Cardiac fibroblast (primary cell): ENCODE measurements around the gene MRPL52.

Experiments used
- DNase-seq, 2 donors: peaks; one replicate each; pipeline versions ENCODE4 v3.0.0 to v3.0.0-alpha.2; 2010; ENCODE audit warnings: low read depth in 2 of 2
- H3K4me3 ChIP-seq, 2 donors: replicated peaks in 1 of 2; 1 replicate in 1 of 2; 2 replicates in 1 of 2; pipeline ENCODE4 v1.5.1; 2011; ENCODE audit warnings: low read depth in 2 of 2, low read length in 2 of 2, mild to moderate bottlenecking in 2 of 2, moderate library complexity in 1 of 2
- TF ChIP-seq, protein P1 (sequence below): IDR thresholded peaks from one replicate; pipeline ENCODE4 v1.5.1; 2011; ENCODE audit warnings: low read depth, mild to moderate bottlenecking, low read length, inconsistent platforms

MRPL52 gene

DNA sequence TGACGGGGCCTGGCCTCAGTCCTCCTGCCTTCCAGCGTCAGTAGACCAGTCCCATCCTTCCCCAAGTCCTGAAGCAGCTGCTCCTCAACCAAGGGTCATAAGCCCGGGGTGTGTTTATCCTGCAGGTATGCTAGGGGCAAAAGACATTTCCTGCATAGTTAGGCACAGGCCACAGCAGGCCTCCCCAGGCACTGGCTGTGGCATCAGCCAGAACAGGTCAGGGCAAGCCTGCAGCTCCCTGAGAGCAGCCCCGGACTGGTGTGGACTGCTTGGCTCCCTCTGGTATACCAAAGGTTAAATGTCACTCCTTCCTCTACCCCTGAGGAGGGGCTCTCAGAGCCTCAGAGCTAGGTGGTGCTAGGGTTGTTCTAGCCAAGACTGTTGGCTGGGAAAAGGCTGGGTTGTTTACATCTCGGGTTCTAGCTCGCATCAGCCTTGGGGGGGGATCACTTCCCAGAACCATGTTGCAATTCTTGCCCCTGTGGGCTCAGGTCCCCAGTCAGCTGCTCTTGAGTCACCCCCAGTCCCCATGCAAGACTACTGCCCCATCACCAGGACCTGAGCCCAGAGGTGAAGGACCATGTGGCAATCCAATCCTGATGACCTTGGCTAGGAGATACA, 9.6 kb downstream of the MRPL52 start:
- DNase-seq = peak; percentile 65 to 71
- peak overlapping the region; percentile 91 to 94 for H3K4me3 ChIP-seq
- TF ChIP-seq, protein P1, sequence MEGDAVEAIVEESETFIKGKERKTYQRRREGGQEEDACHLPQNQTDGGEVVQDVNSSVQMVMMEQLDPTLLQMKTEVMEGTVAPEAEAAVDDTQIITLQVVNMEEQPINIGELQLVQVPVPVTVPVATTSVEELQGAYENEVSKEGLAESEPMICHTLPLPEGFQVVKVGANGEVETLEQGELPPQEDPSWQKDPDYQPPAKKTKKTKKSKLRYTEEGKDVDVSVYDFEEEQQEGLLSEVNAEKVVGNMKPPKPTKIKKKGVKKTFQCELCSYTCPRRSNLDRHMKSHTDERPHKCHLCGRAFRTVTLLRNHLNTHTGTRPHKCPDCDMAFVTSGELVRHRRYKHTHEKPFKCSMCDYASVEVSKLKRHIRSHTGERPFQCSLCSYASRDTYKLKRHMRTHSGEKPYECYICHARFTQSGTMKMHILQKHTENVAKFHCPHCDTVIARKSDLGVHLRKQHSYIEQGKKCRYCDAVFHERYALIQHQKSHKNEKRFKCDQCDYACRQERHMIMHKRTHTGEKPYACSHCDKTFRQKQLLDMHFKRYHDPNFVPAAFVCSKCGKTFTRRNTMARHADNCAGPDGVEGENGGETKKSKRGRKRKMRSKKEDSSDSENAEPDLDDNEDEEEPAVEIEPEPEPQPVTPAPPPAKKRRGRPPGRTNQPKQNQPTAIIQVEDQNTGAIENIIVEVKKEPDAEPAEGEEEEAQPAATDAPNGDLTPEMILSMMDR = no peak

DNA sequence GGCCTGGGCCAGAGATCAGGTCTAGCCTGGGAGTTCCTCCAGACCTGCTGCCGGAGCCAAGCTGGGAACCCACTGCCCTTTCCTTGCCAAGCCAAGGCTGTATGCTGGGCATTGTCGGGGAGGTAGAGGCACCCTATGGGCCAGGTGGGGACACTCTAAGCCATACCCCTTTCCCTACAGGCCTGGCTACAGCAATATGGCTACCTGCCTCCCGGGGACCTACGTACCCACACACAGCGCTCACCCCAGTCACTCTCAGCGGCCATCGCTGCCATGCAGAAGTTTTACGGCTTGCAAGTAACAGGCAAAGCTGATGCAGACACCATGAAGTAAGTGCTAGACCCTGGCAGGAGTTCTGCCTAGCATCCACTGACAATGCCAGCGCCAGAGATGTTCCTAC, 11.6 kb downstream of the MRPL52 start:
- no peak for DNase-seq

DNA sequence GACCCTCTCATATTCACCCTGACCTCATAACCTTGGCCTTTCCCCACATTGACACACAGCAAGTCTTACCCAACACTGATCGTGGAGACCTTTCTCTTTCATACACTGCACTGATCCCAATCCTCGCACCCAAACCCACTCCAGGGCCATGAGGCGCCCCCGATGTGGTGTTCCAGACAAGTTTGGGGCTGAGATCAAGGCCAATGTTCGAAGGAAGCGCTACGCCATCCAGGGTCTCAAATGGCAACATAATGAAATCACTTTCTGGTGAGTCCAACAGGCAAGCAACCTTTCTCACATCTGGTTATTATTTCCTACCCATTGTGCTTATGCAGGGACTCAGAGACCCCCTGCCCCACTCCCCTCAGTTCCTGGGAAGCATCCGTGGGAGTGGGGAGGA, 12.1 kb downstream of the MRPL52 start:
- TF ChIP-seq, protein P1 = no peak
- no peak for DNase-seq
- no peak overlapping the region for H3K4me3 ChIP-seq

More for the DNA sequence above, 11.6 kb downstream of the MRPL52 start:
- no peak overlapping the region for H3K4me3 ChIP-seq
- TF ChIP-seq, protein P1 = no peak

DNA sequence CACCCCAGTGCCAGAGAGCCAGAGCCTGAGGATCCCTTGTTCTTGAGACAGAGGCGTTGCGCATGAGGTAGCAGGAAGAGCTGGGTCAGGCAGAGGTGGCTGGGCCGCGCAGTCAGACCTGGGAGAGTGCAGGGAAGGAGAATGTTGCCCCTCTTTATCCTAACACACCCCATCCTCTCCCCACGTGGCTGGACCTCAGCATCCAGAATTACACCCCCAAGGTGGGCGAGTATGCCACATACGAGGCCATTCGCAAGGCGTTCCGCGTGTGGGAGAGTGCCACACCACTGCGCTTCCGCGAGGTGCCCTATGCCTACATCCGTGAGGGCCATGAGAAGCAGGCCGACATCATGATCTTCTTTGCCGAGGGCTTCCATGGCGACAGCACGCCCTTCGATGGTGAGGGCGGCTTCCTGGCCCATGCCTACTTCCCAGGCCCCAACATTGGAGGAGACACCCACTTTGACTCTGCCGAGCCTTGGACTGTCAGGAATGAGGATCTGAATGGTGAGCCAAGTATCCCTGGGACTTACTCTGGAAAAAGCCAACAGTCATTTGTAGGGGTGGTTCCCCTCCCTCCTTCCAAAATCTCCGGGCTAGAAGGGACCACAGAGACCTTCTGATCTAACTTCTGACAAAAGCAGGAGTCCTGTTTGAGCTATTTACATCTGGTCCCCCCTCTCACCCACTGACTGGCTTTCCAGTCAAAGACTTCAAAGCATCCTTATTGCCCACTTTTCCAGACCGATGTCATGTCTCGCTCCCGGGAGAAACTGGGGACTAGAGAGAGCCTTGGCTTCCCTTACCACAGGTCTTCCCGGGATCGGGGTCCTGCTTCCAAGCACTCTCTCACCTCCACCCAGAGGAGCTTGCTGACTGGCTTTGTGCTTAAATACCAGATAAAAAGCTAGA, 12.8 kb downstream of the MRPL52 start:
- no peak overlapping the region for H3K4me3 ChIP-seq
- TF ChIP-seq, protein P1 = no peak
- DNase-seq = no peak

DNA sequence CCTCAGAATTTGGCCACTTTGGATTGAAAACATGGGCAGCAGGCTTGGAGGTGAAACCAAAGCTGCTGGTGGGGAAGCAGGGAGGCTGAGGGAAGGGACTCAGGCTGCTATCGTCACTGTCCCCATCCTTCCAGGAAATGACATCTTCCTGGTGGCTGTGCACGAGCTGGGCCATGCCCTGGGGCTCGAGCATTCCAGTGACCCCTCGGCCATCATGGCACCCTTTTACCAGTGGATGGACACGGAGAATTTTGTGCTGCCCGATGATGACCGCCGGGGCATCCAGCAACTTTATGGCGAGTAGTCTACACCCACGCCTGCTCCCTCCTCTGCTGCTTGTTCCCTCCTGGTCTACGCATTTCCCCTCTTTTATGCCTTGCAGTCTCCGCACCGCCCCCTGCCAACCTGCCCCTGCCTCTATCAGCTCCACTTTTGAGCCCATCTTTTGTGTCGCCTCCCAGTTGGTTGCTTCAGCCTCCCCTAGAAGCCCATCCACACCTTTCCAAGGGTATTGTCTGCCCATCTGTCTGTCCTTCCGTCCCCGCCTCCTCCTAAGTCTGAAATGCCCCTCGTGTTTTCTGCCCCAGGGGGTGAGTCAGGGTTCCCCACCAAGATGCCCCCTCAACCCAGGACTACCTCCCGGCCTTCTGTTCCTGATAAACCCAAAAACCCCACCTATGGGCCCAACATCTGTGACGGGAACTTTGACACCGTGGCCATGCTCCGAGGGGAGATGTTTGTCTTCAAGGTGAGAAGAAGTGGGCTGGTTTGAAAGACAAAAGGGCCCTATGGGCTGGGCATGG, 13.6 kb downstream of the MRPL52 start:
- DNase-seq = no peak
- TF ChIP-seq, protein P1 = no peak
- no peak overlapping the region for H3K4me3 ChIP-seq

DNA sequence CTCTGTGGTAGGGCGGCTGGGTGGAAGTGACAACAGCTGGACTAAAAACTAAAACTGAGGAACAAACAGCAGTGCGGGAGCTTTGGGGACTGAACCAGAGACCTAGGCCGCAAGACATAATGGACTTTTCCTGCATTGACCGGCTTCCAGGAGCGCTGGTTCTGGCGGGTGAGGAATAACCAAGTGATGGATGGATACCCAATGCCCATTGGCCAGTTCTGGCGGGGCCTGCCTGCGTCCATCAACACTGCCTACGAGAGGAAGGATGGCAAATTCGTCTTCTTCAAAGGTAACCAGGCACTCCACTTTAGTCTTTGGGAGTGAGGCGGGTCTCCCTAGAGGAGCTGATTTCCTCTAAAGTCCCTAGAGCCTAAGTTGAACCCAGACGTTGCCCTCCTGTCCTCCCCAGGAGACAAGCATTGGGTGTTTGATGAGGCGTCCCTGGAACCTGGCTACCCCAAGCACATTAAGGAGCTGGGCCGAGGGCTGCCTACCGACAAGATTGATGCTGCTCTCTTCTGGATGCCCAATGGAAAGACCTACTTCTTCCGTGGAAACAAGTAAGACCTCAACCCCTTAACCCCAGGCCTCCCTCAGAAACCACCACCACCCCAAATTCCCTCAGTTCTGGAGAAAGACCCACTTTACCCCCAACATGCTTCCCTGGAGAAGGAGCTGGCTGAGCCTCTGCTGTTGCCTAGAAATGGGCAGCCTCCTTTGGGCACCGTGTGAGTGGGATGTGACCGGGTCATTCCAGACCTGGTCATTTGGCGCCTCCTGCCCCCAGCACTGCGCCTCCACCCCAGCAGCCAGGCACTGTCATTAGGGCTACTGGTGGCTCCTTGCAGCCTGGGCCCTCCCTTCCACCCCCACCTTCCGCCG, 14.8 kb downstream of the MRPL52 start:
- no peak for DNase-seq
- TF ChIP-seq, protein P1 = no peak
- no peak overlapping the region for H3K4me3 ChIP-seq
